Measurements from ENCODE around the gene BSN.

Gene BSN

DNA sequence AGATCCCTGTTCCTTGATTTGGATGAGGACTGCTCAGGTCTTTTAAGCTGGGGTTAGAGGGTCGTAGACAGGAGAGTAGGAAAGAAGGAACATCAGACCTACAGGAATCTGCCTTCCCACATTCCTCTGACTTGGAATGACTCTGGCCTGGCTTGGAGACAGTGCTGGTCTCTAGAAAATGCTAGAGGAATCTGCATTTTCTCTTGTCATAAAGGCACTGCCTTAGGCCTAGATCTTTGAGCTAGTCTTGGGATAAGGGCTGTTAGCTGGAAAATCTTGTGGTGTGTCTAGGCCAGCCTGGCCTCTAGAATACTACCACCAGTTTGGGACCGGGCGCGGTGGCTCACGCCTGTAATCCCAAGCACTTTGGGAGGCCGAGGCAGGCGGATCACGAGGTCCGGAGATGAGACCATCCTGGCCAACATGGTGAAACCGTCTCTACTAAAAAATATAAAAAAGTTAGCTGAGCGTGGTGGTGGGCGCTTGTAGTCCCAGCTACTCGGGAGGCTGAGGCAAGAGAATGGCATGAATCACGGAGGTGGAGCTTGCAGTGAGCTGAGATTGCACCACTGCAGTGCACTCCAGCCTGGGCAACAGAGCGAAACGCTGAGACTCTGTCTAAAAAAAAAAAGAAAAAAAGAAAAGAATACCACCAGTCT, 17.3 kb upstream of the BSN start:
- H3K79me2 ChIP-seq (ENCODE audit: insufficient read depth, low read length): no peaks in the 10 kb centered on the region
- H3K27me3 ChIP-seq (ENCODE audit: insufficient read depth, low read length, poor library complexity): no peaks in the 10 kb centered on the region
- ATAC-seq (ENCODE audit: insufficient read depth, low read depth): no peak
- DNase-seq: no peak
- no peak overlapping the region for H3K4me3 ChIP-seq (ENCODE audit: low read depth in 1 of 2, low read length in 2 of 2)
- TF ChIP-seq, protein P1, sequence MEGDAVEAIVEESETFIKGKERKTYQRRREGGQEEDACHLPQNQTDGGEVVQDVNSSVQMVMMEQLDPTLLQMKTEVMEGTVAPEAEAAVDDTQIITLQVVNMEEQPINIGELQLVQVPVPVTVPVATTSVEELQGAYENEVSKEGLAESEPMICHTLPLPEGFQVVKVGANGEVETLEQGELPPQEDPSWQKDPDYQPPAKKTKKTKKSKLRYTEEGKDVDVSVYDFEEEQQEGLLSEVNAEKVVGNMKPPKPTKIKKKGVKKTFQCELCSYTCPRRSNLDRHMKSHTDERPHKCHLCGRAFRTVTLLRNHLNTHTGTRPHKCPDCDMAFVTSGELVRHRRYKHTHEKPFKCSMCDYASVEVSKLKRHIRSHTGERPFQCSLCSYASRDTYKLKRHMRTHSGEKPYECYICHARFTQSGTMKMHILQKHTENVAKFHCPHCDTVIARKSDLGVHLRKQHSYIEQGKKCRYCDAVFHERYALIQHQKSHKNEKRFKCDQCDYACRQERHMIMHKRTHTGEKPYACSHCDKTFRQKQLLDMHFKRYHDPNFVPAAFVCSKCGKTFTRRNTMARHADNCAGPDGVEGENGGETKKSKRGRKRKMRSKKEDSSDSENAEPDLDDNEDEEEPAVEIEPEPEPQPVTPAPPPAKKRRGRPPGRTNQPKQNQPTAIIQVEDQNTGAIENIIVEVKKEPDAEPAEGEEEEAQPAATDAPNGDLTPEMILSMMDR (IDR thresholded peaks at IDR 0.05; ENCODE audit: borderline replicate concordance, extremely low read depth, low read length, poor library complexity, severe bottlenecking): no peak
- TF ChIP-seq EZH2 (IDR thresholded peaks at IDR 0.05; ENCODE audit: borderline replicate concordance, low read depth, low read length, severe bottlenecking): no peak
- H4K20me1 ChIP-seq (ENCODE audit: insufficient read depth, low read length): peaks cover 13% of the 10 kb centered on the region; the same call in 1 of the 2 replicates
- H3K9me3 ChIP-seq (ENCODE audit: insufficient read depth, low read length, severe bottlenecking): no peaks in the 10 kb centered on the region
- no peak overlapping the region for H3K4me2 ChIP-seq (ENCODE audit: insufficient read depth, low read length)
- H3K36me3 ChIP-seq (ENCODE audit: insufficient read depth, low read length): peaks cover 12% of the 10 kb centered on the region
- H3K9ac ChIP-seq (ENCODE audit: low read depth, low read length): no peak overlapping the region
- no peak overlapping the region for H2AFZ ChIP-seq (ENCODE audit: low read depth, low read length)
- H3K4me1 ChIP-seq (ENCODE audit: insufficient read depth, low read length): peaks cover 14% of the 10 kb centered on the region
- no peak overlapping the region for H3K27ac ChIP-seq (ENCODE audit: low read length)

DNA sequence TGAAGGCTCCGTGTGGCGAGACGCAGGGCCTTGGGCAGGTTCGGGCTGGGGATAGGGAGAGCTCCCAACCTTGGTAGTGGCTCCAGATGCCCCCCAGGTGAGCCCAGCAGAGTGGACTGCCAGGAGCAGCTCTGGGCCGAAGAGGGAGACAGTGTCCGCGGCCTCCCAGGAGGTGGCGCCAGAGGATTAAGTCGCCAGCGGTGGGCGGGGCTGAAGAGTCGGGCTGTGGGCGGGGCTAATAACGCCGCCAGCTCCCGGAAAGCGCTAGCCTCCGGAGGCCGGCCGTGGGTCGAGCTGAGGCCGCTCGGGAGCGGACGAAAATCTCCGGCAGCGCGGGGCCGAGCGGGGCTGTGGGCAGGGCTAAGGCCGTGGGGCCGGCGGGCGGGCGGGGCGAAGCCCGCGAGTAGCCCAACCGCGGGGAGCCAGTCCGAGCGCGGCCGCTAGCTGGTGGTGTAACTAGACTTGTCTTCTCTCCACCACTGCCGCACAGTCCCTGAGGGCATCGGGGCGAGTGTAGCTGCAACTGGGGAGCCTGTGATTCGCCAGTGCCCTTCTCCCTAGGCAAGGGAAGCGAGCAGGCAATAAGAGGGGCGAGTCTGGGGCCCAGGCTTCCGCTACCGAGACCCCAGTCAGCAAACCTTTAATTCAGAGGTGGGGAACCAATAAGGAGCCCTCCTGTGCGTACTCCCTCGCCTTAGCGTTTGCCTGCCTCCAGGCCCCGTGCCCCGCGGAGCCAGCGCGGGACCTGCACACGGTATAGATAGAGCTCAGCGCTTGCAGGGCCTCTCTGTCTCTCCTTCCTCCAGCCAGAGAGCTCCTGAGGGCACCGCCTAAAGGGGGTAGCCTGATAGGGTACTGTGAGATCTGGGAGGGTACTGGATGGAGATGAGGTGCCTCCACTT, 14.4 kb upstream of the BSN start:
- H3K27ac ChIP-seq (ENCODE audit: low read length): peak overlapping the region; percentile 23; the same call in 1 of the 2 replicates
- H4K20me1 ChIP-seq (ENCODE audit: insufficient read depth, low read length): 0 out of 2 replicates have a peak, but pooled peaks cover 7% of the 10 kb centered on the region
- TF ChIP-seq, protein P1 (IDR thresholded peaks at IDR 0.05; ENCODE audit: borderline replicate concordance, extremely low read depth, low read length, poor library complexity, severe bottlenecking): peak; percentile 94
- no peak for TF ChIP-seq EZH2 (IDR thresholded peaks at IDR 0.05; ENCODE audit: borderline replicate concordance, low read depth, low read length, severe bottlenecking)
- peak overlapping the region; percentile 62 for H3K9ac ChIP-seq (ENCODE audit: low read depth, low read length)
- peak; percentile 86 for DNase-seq
- H3K4me1 ChIP-seq (ENCODE audit: insufficient read depth, low read length): peaks cover 14% of the 10 kb centered on the region
- H3K79me2 ChIP-seq (ENCODE audit: insufficient read depth, low read length): no peaks in the 10 kb centered on the region
- H3K4me3 ChIP-seq (ENCODE audit: low read depth in 1 of 2, low read length in 2 of 2): peak overlapping the region; percentile 40 to 56; a peak in 3 of 4 replicates
- no peaks in the 10 kb centered on the region for H3K27me3 ChIP-seq (ENCODE audit: insufficient read depth, low read length, poor library complexity)
- ATAC-seq (ENCODE audit: insufficient read depth, low read depth): peak; percentile 89
- no peaks in the 10 kb centered on the region for H3K36me3 ChIP-seq (ENCODE audit: insufficient read depth, low read length)
- peak overlapping the region; percentile 76 for H2AFZ ChIP-seq (ENCODE audit: low read depth, low read length)
- no peaks in the 10 kb centered on the region for H3K9me3 ChIP-seq (ENCODE audit: insufficient read depth, low read length, severe bottlenecking)
- peak overlapping the region; percentile 71 for H3K4me2 ChIP-seq (ENCODE audit: insufficient read depth, low read length)

DNA sequence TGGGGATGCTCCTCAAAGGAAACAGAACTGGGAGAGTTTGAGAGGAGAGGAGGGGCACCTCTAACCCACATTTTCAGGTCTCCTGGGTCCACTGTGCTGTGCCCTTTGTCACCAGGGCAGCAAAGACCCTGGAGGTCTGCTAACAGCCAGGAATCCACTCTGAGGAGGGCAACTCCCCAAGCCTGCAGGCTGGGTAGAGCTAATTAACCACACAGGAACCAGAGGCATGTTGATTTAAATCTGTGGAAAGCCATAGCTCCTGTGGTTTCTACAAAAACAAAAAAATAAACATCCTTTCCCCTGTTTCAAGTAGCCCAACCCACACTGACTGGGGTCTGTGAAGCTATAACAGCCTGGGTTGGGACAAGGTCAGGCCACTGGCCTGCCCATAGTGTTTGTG, 2.2 kb upstream of the BSN start:
- Histone ChIP-seq H3K36me3 (ENCODE audit: insufficient read depth, low read length) (no peaks in the 10 kb centered on the region), H3K9me3 (ENCODE audit: insufficient read depth, low read length, severe bottlenecking) (no peaks in the 10 kb centered on the region), H3K9ac (ENCODE audit: low read depth, low read length) (no peak overlapping the region), H2AFZ (ENCODE audit: low read depth, low read length) (no peak overlapping the region), H3K4me1 (ENCODE audit: insufficient read depth, low read length) (peaks cover 24% of the 10 kb centered on the region), H3K79me2 (ENCODE audit: insufficient read depth, low read length) (0 out of 2 replicates have a peak, but pooled peaks cover 2% of the 10 kb centered on the region), H4K20me1 (ENCODE audit: insufficient read depth, low read length) (0 out of 2 replicates have a peak, but pooled peaks cover 5% of the 10 kb centered on the region), H3K27me3 (ENCODE audit: insufficient read depth, low read length, poor library complexity) (peaks cover 6% of the 10 kb centered on the region), H3K4me3 (ENCODE audit: low read depth in 1 of 2, low read length in 2 of 2) (no peak overlapping the region), H3K4me2 (ENCODE audit: insufficient read depth, low read length) (no peak overlapping the region), H3K27ac (ENCODE audit: low read length) (no peak overlapping the region)
- TF ChIP-seq, protein P1 (IDR thresholded peaks at IDR 0.05; ENCODE audit: borderline replicate concordance, extremely low read depth, low read length, poor library complexity, severe bottlenecking): no peak
- TF ChIP-seq EZH2 (IDR thresholded peaks at IDR 0.05; ENCODE audit: borderline replicate concordance, low read depth, low read length, severe bottlenecking): no peak
- DNase-seq (no peak), ATAC-seq (ENCODE audit: insufficient read depth, low read depth) (no peak)

Measured in DND-41 (cell line).